GM23338 (cell line): ENCODE measurements around the gene DENND5B. TPM values are rescaled to one million over a fixed set of nuclear protein-coding genes. Genes with fewer than 3 reads are reported as not detected.

Source experiments
- ATAC-seq: fragments of 200-7000 bp; cut with Tn5 transposase; 3 replicates; pipeline ENCODE4 v1.9.1; 2020
- DNase-seq: peaks from one replicate; pipeline ENCODE4 v3.0.0-alpha.2; 2015; ENCODE audit warnings: low spot score
- H2AFZ ChIP-seq: fragments of 200-600 bp; sonication (generic); 2 replicates; pipeline ENCODE4 v1.8.0; 2016; ENCODE audit warnings: antibody characterized with exemption, mild to moderate bottlenecking, moderate library complexity
- H3F3A ChIP-seq: fragments of 200-600 bp; sonication (generic); replicated peaks from 2 replicates; pipeline ENCODE4 v1.8.0; 2017; ENCODE audit warnings: antibody characterized with exemption, mixed run types, low read depth
- H3K27ac ChIP-seq: fragments of 200-600 bp; sonication (generic); 2 replicates; pipeline ENCODE4 v1.6.1; 2016; ENCODE audit warnings: low read depth
- H3K27me3 ChIP-seq: fragments of 200-600 bp; sonication (generic); 2 replicates; pipeline ENCODE4 v1.8.0; 2016; ENCODE audit warnings: mild to moderate bottlenecking, mixed run types, moderate library complexity; ENCODE audit not compliant: insufficient read depth
- H3K36me3 ChIP-seq: fragments of 200-600 bp; sonication (generic); 2 replicates; pipeline ENCODE4 v1.8.0; 2016; ENCODE audit warnings: mild to moderate bottlenecking; ENCODE audit not compliant: insufficient read depth
- H3K4me1 ChIP-seq: fragments of 200-600 bp; sonication (generic); 2 replicates; pipeline ENCODE4 v1.8.0; 2016; ENCODE audit warnings: mild to moderate bottlenecking, moderate library complexity; ENCODE audit not compliant: insufficient read depth
- H3K4me2 ChIP-seq: fragments of 200-600 bp; sonication (generic); 2 replicates; pipeline ENCODE4 v1.7.1; 2017; ENCODE audit warnings: mixed run types
- H3K4me3 ChIP-seq: fragments of 200-600 bp; sonication (generic); 2 replicates; pipeline ENCODE4 v1.6.1; 2016; ENCODE audit warnings: mixed run types
- H3K79me2 ChIP-seq: fragments of 200-600 bp; sonication (generic); replicated peaks from 2 replicates; pipeline ENCODE4 v1.8.0; 2017; ENCODE audit warnings: mild to moderate bottlenecking; ENCODE audit not compliant: insufficient read depth
- H3K9me2 ChIP-seq: fragments of 200-600 bp; sonication (generic); 2 replicates; pipeline ENCODE4 v1.8.0; 2017; ENCODE audit not compliant: insufficient read depth
- H4K20me1 ChIP-seq: fragments of 200-600 bp; sonication (generic); replicated peaks from 2 replicates; pipeline ENCODE4 v1.8.0; 2017; ENCODE audit warnings: mild to moderate bottlenecking; ENCODE audit not compliant: insufficient read depth
- H3K27ac Mint-ChIP-seq: 2 replicates; pipeline ENCODE4 v1.8.0; 2020; ENCODE audit warnings: inconsistent platforms, mild to moderate bottlenecking, moderate library complexity, mixed read lengths
- H3K27me3 Mint-ChIP-seq: 3 replicates; pipeline ENCODE4 v1.8.0; 2022; ENCODE audit warnings: low read depth, mild to moderate bottlenecking, moderate library complexity, mixed read lengths, inconsistent platforms; ENCODE audit not compliant: insufficient read depth, poor library complexity
- H3K36me3 Mint-ChIP-seq: 3 replicates; pipeline ENCODE4 v1.8.0; 2021; ENCODE audit warnings: low read depth, mild to moderate bottlenecking, inconsistent platforms, moderate library complexity, mixed read lengths
- H3K4me1 Mint-ChIP-seq: 3 replicates; pipeline ENCODE4 v1.8.0; 2020; ENCODE audit warnings: mild to moderate bottlenecking, inconsistent platforms, mixed read lengths
- H3K4me3 Mint-ChIP-seq: 3 replicates; pipeline ENCODE4 v1.8.0; 2021; ENCODE audit warnings: moderate library complexity, mild to moderate bottlenecking, inconsistent platforms, mixed read lengths
- H3K9me3 Mint-ChIP-seq: 3 replicates; pipeline ENCODE4 v1.8.0; 2020; ENCODE audit warnings: moderate library complexity, mild to moderate bottlenecking, inconsistent platforms, mixed read lengths
- CREB1 ChIP-seq: fragments of 250-450 bp; sonication (Bioruptor Pico); IDR thresholded peaks from 2 replicates; pipeline ENCODE4 v1.5.0; 2020; ENCODE audit warnings: low read depth, mild to moderate bottlenecking, moderate library complexity
- EZH2 ChIP-seq: fragments of 200-600 bp; sonication (generic); IDR thresholded peaks from one replicate; pipeline ENCODE4 v1.8.0; 2017; ENCODE audit warnings: antibody characterized with exemption, mild to moderate bottlenecking, low read depth; ENCODE audit not compliant: unreplicated experiment
- EZH2phosphoT487 ChIP-seq: fragments of 200-600 bp; sonication (generic); IDR thresholded peaks from one replicate; pipeline ENCODE4 v1.8.1; 2018; ENCODE audit warnings: antibody characterized with exemption; ENCODE audit not compliant: unreplicated experiment
- JUNB ChIP-seq: IDR thresholded peaks from one replicate; pipeline ENCODE4 v1.6.1; 2016; ENCODE audit warnings: antibody characterized with exemption; ENCODE audit not compliant: unreplicated experiment
- NANOG ChIP-seq: IDR thresholded peaks from 2 replicates; pipeline ENCODE4 v1.6.1; 2016; ENCODE audit warnings: antibody characterized with exemption, borderline replicate concordance
- POLR2AphosphoS5 ChIP-seq: IDR thresholded peaks from 2 replicates; pipeline ENCODE4 v1.6.1; 2016; ENCODE audit warnings: antibody characterized with exemption, low read depth
- STAT1 ChIP-seq: IDR thresholded peaks from one replicate; pipeline ENCODE4 v1.6.1; 2016; ENCODE audit warnings: antibody characterized with exemption; ENCODE audit not compliant: unreplicated experiment
- ZNF114 ChIP-seq: fragments of 250-450 bp; sonication (Bioruptor Pico); IDR thresholded peaks from 2 replicates; pipeline ENCODE4 v1.5.0; 2020; ENCODE audit warnings: mild to moderate bottlenecking, moderate library complexity
- ZNF331 ChIP-seq: fragments of 250-450 bp; sonication (Bioruptor Pico); IDR thresholded peaks from 2 replicates; pipeline ENCODE4 v1.5.0; 2020; ENCODE audit warnings: low read depth, mild to moderate bottlenecking, moderate library complexity
- polyA plus RNA-seq: library from polyadenylated mRNA; unstranded; fragments of >200 nt; fragmentation: Nextera tagmentation; extraction: Ambion mirVana; gene quantifications from 2 replicates; pipeline ENCODE4 v1.2.1, GENCODE V29; 2016
- total RNA-seq: library from RNA; depleted of rRNA; stranded (reverse); fragments of >200 nt; shearing (Covaris generic); gene quantifications from 2 replicates; pipeline ENCODE4 v1.2.3, GENCODE V29; 2014
- TF ChIP-seq, protein P1 (sequence below): IDR thresholded peaks from one replicate; pipeline ENCODE4 v1.6.1; 2018; ENCODE audit warnings: antibody characterized with exemption; ENCODE audit not compliant: unreplicated experiment
- TF ChIP-seq, protein P2 (sequence below): IDR thresholded peaks from 2 replicates; pipeline ENCODE4 v1.6.1; 2016; ENCODE audit warnings: antibody characterized with exemption

Gene DENND5B
- total and polyA plus RNA-seq, 2 experiments from 2014 or later: 6.5 to 17.2 TPM

DNA sequence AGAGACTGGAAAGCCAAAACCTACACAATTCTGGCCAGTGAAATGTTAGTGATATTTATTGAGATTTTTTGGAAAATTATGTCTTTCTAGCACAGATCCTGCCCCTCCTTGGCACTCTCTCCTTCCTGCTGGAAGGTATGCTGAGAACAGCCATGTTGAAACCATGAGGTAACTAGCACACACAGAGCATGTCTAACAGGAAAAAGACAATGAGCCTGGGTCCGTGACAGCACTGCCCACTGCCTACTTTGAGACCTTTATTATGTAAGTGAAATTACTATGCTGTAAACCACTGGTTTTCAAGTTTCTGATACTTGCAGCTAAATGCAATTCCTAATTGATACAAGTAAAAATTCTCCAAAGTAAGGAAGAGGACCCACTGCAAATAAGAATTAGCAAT is 183.4 kb downstream of the DENND5B start (continued):
- TF ChIP-seq, protein P1, sequence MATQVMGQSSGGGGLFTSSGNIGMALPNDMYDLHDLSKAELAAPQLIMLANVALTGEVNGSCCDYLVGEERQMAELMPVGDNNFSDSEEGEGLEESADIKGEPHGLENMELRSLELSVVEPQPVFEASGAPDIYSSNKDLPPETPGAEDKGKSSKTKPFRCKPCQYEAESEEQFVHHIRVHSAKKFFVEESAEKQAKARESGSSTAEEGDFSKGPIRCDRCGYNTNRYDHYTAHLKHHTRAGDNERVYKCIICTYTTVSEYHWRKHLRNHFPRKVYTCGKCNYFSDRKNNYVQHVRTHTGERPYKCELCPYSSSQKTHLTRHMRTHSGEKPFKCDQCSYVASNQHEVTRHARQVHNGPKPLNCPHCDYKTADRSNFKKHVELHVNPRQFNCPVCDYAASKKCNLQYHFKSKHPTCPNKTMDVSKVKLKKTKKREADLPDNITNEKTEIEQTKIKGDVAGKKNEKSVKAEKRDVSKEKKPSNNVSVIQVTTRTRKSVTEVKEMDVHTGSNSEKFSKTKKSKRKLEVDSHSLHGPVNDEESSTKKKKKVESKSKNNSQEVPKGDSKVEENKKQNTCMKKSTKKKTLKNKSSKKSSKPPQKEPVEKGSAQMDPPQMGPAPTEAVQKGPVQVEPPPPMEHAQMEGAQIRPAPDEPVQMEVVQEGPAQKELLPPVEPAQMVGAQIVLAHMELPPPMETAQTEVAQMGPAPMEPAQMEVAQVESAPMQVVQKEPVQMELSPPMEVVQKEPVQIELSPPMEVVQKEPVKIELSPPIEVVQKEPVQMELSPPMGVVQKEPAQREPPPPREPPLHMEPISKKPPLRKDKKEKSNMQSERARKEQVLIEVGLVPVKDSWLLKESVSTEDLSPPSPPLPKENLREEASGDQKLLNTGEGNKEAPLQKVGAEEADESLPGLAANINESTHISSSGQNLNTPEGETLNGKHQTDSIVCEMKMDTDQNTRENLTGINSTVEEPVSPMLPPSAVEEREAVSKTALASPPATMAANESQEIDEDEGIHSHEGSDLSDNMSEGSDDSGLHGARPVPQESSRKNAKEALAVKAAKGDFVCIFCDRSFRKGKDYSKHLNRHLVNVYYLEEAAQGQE: no peak

DNA sequence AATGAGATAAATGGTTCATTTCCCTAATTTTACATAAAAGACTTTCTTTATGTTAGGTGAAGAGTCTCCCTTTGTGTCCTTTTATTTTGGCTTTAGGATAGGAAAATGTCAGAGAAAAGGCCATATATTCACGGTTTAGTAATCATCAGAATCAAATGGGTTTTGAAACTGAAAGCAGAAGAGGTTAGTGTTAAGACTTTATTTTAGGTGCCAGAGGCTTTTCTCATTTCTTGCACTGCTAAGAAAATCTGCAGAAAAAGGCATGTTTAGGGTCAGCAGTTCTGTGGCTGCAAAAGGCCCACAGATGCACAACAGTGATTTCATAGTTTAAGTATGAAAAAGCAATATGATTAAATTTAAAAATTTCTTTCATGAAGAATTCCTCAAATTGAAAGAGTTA is 184.6 kb downstream of the DENND5B start:
- no peaks in the 10 kb centered on the region for H3K9me2 ChIP-seq
- TF ChIP-seq, protein P2, sequence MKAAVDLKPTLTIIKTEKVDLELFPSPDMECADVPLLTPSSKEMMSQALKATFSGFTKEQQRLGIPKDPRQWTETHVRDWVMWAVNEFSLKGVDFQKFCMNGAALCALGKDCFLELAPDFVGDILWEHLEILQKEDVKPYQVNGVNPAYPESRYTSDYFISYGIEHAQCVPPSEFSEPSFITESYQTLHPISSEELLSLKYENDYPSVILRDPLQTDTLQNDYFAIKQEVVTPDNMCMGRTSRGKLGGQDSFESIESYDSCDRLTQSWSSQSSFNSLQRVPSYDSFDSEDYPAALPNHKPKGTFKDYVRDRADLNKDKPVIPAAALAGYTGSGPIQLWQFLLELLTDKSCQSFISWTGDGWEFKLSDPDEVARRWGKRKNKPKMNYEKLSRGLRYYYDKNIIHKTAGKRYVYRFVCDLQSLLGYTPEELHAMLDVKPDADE: no peak
- TF ChIP-seq ZNF331 (CRISPR knock-in tag) (no peak), EZH2phosphoT487 (no peak), NANOG (no peak), CREB1 (CRISPR knock-in tag) (no peak), POLR2AphosphoS5 (no peak), JUNB (no peak), EZH2 (no peak), ZNF114 (CRISPR knock-in tag) (no peak), STAT1 (no peak)
- TF ChIP-seq, protein P1: no peak
- Mint-ChIP-seq H3K4me3 (no peak overlapping the region), H3K36me3 (no peaks in the 10 kb centered on the region), H3K9me3 (no peaks in the 10 kb centered on the region), H3K27me3 (peaks cover 2% of the 10 kb centered on the region), H3K4me1 (no peaks in the 10 kb centered on the region; the same call in 2 of the 3 replicates), H3K27ac (no peak overlapping the region; the same call in 1 of the 2 replicates)
- no peaks in the 10 kb centered on the region for H3K27me3 ChIP-seq
- no peaks in the 10 kb centered on the region for H3K4me1 ChIP-seq
- no peak overlapping the region for H2AFZ ChIP-seq
- H3F3A ChIP-seq: no peaks in the 10 kb centered on the region
- no peak for ATAC-seq
- no peaks in the 10 kb centered on the region for H3K36me3 ChIP-seq
- H3K27ac ChIP-seq: no peak overlapping the region
- H3K79me2 ChIP-seq: no peaks in the 10 kb centered on the region
- no peak for DNase-seq
- H3K4me3 ChIP-seq: no peak overlapping the region
- H3K4me2 ChIP-seq: no peak overlapping the region
- no peaks in the 10 kb centered on the region for H4K20me1 ChIP-seq
